Daoy (cell line): Measurements from ENCODE around the gene NELFE. TPM values are rescaled to one million over a fixed set of nuclear protein-coding genes. Genes with fewer than 3 reads are reported as not detected.
"Not testable (repeated sequence)": the region's sequence is repeated elsewhere in the genome, so short reads cannot be mapped to it uniquely, and the experiment has no call there.

ENCODE experiments used
- DNase-seq: peaks from one replicate; pipeline ENCODE4 v3.0.0-alpha.2; 2015; ENCODE audit warnings: low read depth
- total RNA-seq: library from RNA; depleted of rRNA; stranded (reverse); fragments of >200 nt; shearing (Covaris generic); gene quantifications from 2 replicates; pipeline ENCODE4 v1.2.3, GENCODE V29; 2014

Gene NELFE
- total RNA-seq, 1 experiment from 2014 or later, result 180 TPM

DNA sequence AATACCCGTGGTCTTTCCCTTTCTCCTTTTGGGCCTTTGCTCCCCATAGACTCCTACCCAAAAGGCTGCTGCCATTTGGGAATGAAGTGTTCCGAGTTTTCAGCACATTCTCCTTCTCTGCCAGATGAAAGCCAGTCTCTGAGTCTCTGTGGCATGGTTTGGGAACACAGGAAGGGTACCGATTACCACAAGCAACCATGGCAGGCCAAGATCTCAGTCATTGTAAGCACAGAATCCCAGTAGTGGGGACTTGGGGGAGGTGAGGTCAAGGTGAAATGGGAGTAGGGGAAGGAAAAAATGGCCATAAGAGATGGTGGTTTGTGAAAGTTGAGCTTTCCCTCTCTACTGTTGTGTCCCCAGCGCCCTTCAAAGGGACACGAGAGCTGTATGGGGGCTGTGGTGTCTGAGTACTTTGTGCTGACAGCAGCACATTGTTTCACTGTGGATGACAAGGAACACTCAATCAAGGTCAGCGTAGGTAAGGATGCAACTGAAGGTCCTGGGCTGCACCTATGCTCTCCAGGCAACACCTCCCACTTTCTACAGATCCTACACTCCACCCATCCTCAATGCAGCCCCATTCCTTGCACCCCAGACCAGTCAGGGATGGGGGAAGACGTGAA, 8.7 kb downstream of the NELFE start:
- no peak for DNase-seq

DNA sequence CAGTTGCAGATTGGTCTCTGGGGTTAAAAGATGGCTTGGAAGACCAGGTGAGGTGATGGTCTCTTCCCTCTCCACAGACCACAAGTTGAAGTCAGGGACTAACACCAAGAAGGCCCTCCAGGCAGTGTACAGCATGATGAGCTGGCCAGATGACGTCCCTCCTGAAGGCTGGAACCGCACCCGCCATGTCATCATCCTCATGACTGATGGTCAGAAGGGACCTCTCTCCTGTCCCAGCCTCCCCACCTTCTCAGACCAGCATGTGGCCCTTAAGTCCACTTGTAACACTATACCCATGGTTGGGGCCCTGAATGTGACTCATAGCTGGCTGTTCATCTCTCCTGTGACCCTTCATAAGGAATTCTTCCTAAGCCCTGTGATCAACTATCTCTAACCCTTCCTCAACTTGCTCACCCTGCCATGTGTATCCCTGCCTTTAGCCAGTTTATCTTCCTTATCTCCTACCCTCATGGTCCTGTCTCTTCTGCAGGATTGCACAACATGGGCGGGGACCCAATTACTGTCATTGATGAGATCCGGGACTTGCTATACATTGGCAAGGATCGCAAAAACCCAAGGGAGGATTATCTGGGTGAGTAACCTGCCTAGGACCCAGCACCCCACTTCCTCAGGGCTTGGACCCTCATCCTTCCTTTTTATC, 9.9 kb downstream of the NELFE start:
- DNase-seq, result peak; percentile 58

DNA sequence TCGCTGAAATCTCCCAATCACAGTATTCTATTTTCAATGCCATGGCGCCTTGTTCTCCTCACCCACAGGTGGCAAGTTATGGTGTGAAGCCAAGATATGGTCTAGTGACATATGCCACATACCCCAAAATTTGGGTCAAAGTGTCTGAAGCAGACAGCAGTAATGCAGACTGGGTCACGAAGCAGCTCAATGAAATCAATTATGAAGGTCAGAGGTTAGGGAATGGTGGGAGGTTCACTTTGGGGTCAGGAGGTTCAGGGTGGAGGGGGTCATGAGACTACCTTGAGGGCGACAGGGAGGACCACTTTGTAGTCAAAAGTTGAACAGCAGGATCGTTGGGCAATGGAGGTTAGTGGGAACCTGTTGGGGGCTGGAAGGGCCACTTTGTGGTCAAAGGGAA, 10.5 kb downstream of the NELFE start:
- DNase-seq, result no peak

DNA sequence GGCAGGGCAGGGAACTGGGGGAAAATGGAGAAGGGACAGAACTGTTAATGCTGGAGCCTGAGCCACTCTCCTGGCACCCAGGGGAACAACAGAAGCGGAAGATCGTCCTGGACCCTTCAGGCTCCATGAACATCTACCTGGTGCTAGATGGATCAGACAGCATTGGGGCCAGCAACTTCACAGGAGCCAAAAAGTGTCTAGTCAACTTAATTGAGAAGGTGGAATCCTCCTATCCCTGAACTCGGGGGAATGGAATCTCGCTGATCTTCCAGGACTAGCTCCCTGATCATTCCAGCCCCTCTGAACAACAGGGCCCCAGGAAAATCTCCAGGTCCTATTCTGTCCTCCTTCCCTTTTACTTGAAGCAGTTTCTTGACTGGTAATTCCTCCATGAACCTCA, 10.9 kb downstream of the NELFE start:
- DNase-seq, result no peak

DNA sequence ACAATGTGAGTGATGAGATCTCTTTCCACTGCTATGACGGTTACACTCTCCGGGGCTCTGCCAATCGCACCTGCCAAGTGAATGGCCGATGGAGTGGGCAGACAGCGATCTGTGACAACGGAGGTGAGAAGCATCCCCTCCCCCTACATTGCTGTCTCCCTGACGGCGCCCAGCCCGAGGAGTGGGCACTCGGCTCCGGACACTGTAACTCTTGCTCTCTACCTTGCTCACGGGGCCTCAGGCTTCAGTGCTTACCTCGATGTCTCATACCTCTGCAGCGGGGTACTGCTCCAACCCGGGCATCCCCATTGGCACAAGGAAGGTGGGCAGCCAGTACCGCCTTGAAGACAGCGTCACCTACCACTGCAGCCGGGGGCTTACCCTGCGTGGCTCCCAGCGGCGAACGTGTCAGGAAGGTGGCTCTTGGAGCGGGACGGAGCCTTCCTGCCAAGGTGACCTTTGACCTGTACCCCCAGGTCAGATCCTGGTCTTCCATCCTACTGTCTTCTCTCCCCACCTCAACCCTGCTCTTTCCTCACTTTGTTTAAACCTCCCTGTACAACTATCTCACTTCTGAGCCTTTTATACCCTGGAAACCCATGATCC, 11.6 kb downstream of the NELFE start:
- no peak for DNase-seq

DNA sequence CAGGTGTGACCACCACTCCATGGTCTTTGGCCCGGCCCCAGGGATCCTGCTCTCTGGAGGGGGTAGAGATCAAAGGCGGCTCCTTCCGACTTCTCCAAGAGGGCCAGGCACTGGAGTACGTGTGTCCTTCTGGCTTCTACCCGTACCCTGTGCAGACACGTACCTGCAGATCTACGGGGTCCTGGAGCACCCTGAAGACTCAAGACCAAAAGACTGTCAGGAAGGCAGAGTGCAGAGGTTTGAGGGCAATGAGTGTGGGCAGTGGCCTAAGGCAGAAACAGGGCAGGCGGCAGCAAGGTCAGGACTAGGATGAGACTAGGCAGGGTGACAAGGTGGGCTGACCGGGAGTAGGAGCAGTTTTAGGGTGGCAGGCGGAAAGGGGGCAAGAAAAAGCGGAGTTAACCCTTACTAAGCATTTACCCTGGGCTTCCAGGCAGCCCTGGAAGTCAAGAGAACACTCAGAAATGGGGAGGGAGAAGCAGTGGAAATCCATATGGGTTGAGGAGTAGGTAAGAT, 12.3 kb downstream of the NELFE start:
- no peak for DNase-seq

DNA sequence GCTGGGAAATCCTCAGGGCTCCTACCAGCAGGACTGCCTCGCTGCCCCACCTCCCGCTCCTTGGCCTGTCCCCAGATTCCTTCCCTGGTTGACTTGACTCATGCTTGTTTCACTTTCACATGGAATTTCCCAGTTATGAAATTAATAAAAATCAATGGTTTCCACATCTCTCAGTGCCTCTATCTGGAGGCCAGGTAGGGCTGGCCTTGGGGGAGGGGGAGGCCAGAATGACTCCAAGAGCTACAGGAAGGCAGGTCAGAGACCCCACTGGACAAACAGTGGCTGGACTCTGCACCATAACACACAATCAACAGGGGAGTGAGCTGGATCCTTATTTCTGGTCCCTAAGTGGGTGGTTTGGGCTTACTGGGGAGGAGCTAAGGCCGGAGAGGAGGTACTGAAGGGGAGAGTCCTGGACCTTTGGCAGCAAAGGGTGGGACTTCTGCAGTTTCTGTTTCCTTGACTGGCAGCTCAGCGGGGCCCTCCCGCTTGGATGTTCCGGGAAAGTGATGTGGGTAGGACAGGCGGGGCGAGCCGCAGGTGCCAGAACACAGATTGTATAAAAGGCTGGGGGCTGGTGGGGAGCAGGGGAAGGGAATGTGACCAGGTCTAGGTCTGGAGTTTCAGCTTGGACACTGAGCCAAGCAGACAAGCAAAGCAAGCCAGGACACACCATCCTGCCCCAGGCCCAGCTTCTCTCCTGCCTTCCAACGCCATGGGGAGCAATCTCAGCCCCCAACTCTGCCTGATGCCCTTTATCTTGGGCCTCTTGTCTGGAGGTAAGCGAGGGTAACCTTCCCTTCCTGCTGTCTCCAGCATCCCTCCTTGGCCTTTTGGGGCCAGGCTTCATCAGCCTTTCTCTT, 13.0 kb downstream of the NELFE start, which contains the start of gene CFB:
Gene CFB (plus strand): TSS at position 589 of the 863 bp plus-strand sequence. CDS start 127 bp downstream, at position 716.
- peak; percentile 92 for DNase-seq

DNA sequence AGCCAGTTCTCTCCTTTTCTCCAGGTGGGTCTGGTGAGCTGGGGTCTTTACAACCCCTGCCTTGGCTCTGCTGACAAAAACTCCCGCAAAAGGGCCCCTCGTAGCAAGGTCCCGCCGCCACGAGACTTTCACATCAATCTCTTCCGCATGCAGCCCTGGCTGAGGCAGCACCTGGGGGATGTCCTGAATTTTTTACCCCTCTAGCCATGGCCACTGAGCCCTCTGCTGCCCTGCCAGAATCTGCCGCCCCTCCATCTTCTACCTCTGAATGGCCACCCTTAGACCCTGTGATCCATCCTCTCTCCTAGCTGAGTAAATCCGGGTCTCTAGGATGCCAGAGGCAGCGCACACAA, 13.6 kb downstream of the NELFE start:
- no peak for DNase-seq

DNA sequence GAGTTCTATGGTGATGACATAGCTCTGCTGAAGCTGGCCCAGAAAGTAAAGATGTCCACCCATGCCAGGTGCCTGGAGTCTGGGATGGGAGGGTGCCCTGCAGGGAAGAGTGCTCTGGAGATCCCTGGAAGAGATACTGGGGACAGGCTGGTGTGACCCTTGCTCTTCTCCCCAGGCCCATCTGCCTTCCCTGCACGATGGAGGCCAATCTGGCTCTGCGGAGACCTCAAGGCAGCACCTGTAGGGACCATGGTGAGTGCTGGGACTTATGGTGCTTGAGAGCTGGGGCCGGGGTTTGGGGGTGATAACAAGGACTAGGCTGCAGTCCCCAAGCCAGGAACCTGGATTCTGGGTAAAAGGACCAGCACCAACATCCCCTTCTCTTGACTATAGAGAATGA, 15.0 kb downstream of the NELFE start:
- no peak for DNase-seq

DNA sequence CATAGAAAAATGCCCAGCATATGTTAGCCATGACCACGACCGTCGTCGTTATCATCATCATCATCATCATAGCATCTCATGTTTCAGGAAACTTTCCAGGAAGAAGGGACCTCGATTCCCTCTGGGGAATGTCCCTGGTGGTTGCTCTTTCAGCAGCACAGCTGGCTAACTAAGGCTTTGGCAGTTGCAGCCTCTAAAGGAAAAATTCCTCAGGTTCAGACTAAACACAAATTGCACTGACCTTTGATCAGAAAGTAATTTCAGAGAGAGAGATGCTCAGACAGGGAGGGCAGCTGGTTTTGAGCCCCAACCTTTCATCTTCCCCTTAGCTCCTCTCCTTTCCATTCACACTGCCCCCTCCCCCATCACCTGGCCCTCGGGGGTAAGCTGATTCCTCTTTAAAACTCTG, 18.5 kb downstream of the NELFE start:
- DNase-seq, result peak; percentile 33

DNA sequence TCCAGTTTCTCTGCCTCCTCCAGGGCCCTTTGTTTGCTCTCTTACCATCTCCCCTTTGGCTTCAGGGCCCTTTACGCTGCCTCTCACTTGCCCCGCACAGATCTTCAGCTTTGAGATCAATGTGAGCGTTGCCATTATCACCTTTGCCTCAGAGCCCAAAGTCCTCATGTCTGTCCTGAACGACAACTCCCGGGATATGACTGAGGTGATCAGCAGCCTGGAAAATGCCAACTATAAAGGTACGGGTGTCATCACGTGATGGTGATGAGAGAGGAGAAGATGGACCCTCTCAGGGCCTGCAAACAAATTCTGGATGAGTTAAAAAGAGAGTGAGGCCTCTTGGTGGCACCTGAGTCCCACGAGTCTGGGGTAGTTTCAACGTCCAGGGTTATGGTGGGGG, 22.9 kb downstream of the NELFE start:
- DNase-seq, result no peak

DNA sequence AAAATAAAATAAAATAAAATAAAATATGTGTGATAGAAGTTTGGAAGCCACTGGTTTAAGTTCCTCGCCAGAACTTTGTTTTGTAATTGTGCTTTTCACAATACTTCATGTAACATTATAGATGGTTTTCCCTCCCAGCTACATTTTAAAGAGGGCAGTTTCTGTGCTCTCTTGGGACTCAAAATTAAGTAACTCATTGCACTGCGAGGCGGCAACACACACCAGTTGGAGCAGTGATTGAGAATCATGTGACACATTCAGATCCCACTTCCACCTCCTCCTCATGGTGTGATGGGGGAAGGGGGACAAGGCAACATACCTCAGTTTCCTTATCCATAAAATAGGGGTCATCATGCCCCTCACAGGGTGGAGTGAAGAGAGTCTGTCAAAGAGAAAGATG, 23.8 kb downstream of the NELFE start:
- DNase-seq, result no peak

DNA sequence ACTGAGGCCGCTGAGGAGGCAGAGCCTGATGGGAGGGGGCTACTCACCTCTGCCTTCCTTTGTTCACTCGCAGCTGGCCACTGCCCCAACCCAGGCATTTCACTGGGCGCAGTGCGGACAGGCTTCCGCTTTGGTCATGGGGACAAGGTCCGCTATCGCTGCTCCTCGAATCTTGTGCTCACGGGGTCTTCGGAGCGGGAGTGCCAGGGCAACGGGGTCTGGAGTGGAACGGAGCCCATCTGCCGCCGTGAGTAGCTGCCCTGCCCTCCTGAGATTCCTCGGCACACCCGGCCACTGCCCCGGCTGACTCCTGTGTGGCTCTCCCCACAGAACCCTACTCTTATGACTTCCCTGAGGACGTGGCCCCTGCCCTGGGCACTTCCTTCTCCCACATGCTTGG, 25.2 kb downstream of the NELFE start:
- DNase-seq, result no peak

DNA sequence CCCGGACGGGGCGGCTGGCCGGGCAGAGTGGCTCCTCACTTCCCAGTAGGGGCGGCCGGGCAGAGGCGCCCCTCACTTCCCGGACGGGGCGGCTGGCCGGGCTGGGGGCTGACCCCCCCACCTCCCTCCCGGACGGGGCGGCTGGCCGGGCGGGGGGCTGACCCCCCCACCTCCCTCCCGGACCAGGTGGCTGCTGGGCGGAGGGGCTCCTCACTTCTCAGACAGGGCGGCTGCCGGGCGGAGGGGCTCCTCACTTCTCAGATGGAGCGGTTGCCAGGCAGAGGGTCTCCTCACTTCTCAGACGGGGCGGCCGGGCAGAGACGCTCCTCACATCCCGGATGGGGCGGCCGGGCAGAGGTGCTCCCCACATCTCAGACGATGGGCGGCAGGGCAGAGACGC, 26.6 kb downstream of the NELFE start:
- not testable (repeated sequence) for DNase-seq

DNA sequence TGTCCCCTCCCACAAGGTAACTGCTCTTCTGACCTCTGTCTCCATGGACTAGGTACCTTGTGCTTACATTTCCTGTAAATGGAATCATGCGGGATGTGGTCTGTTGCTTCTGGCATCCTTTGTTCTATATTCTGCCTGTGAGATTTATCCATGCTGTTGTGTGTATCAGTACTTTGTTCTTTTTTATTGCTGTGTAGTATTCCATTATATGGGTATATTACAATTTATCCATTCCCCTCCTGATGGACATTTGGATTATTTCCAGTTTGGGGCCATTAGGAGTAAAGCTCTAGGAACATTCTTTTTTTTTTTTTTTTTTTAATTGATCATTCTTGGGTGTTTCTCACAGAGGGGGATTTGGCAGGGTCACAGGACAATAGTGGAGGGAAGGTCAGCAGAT, 27.8 kb downstream of the NELFE start:
- DNase-seq, result no peak

DNA sequence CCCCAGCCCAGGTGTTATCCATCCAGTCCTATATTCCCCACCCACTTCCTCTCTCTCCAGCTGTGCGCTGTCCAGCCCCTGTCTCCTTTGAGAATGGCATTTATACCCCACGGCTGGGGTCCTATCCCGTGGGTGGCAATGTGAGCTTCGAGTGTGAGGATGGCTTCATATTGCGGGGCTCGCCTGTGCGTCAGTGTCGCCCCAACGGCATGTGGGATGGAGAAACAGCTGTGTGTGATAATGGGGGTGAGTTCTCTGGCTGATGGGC, 30.2 kb downstream of the NELFE start:
- no peak for DNase-seq

DNA sequence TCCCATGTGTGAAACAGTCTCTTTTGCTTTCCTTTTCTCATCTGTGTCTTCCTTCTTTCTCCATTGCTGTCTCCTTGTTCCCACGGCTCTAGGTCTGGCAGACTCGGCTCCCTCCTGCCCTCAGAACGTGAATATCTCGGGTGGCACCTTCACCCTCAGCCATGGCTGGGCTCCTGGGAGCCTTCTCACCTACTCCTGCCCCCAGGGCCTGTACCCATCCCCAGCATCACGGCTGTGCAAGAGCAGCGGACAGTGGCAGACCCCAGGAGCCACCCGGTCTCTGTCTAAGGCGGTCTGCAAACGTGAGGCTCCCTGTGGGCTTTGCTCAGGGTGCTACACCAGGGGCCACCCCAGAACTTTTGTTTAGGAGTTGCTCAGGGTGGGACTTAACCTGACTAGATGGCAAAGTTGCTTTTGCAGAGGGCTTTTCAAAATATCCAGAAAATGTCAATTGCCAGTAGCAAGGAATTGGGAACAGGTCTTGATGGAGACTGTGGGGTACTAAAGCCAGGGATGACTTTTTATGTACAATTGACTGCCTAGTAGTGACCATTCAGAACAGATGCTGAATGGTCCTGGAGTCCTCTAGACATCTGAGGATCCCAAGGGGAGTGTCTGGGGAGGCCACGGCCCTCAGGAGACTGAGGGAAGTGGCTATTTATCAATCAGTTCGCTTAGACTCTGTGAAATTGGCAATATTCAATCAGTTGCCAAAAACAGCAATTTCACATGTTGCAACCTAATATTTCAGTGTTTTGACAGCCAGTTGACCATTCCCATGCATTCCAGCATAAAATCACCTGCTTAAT, 30.7 kb downstream of the NELFE start:
- DNase-seq, result no peak

DNA sequence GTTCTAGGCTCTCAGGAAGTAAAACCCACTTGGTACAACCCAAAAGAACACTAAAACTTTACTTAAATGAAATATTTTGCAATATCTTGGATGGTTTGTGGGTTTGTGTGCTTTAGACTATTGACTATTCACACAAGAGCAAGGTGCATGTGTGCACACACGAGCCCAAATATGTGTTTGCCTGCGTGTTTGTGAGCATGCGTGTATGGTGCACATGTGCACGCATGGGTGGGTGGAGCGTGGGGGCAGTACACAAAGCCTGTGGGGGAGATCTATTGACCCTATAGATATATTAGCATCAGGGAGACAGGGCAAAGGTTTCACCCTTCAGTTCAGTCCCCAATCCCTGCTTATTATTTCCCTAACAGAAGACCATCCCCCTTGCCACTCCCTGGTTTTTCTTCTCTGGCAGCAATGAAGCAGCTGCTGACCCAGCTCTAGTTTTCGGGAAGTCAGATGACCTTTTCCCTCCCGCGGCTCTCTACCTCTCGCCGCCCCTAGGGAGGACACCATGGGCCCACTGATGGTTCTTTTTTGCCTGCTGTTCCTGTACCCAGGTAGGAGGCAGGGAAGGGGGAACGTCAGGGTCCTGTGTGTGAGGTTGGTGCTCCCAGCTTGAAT, 31.4 kb downstream of the NELFE start, which contains the start of gene C2:
Gene C2 (plus strand): TSS at position 476 of the 621 bp plus-strand sequence. CDS start 36 bp downstream, at position 512.
- DNase-seq, result no peak

DNA sequence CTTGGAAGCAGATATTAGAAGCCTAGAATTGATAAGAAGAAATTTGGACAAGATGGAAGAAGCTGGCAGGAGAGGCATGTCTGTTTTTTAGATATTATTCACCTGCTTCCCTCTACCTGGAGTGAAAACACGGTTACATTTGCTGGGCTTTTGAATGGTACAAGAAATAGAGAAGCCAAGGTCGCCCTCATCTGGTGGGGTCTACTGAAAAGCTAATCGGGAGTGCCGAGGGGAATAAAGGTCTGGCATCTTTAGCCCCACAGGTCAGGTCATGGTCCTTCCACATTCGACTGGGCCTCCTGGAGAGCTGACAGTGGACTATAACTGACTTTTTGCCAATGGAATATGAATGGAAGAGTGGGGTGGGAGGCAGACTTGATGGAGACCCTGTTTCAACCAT, 35.8 kb downstream of the NELFE start:
- DNase-seq, result no peak

DNA sequence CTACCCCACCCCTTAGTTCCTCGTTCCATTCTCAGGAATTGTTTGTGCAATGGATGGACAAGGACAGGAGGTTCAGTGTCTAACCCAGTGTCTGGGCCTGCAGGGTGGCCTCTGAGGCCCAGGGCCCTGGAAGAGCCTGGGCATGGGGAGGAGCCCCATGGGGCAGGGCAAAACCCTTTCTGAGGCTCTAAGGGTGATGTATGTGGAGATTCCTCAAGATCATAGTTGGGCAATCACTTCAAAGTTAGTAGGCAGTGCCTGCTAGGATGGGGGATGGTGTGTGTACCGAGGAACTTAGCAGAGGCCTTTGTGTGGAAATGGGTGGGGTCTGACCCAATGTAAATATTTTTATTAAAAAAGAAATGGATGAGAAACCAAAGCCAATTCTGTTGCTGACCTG, 38.0 kb downstream of the NELFE start:
- DNase-seq, result no peak
